HG03175 (cell line): Measurements from ENCODE around the gene MTM1.
A peak's percentile ranks its signal among the peaks of the same experiment; 100 is the strongest.

Experiments
- ATAC-seq: cut with Tn5 transposase; IDR thresholded peaks from one replicate; pipeline ENCODE4 v1.9.1; 2021; ENCODE audit warnings: mild to moderate bottlenecking, moderate library complexity; ENCODE audit not compliant: unreplicated experiment

Gene MTM1

GRCh38 chrX:150548251-150548650, 20.2 kb upstream of the MTM1 start:
- ATAC-seq, result no peak

- ATAC-seq, result no peak
Observed at GRCh38 chrX:150548684-150549083, 19.7 kb upstream of the MTM1 start.

GRCh38 chrX:150551963-150552362, 16.5 kb upstream of the MTM1 start:
- no peak for ATAC-seq

- no peak for ATAC-seq
Observed at GRCh38 chrX:150558424-150558823, 10.0 kb upstream of the MTM1 start.

GRCh38 chrX:150564838-150565237, 3.6 kb upstream of the MTM1 start:
- no peak for ATAC-seq

GRCh38 chrX:150565551-150565950, 2.9 kb upstream of the MTM1 start:
- no peak for ATAC-seq

GRCh38 chrX:150566734-150567182, 1.7 kb upstream of the MTM1 start:
- ATAC-seq, result no peak

- peak; percentile 2 for ATAC-seq
Observed at GRCh38 chrX:150567645-150568319, 639 bp upstream of the MTM1 start.

- ATAC-seq, result peak; percentile 24
Observed at GRCh38 chrX:150569155-150569477, 695 bp downstream of the MTM1 start.

- ATAC-seq, result no peak
Observed at GRCh38 chrX:150570512-150570911, 2.1 kb downstream of the MTM1 start.

GRCh38 chrX:150572206-150572605, 3.8 kb downstream of the MTM1 start:
- no peak for ATAC-seq

- no peak for ATAC-seq
Observed at GRCh38 chrX:150573106-150573505, 4.7 kb downstream of the MTM1 start.

- ATAC-seq, result peak; percentile 71
Observed at GRCh38 chrX:150573702-150574101, 5.3 kb downstream of the MTM1 start.

GRCh38 chrX:150574559-150575418, 6.4 kb downstream of the MTM1 start:
- peak; percentile 47 for ATAC-seq

GRCh38 chrX:150575419-150575814, 7.0 kb downstream of the MTM1 start:
- ATAC-seq, result no peak

GRCh38 chrX:150577174-150577573, 8.8 kb downstream of the MTM1 start:
- no peak for ATAC-seq

GRCh38 chrX:150581093-150581775, 12.8 kb downstream of the MTM1 start:
- no peak for ATAC-seq

- no peak for ATAC-seq
Observed at GRCh38 chrX:150582338-150582948, 14.0 kb downstream of the MTM1 start.

- no peak for ATAC-seq
Observed at GRCh38 chrX:150587585-150588503, 19.4 kb downstream of the MTM1 start.

- no peak for ATAC-seq
Observed at GRCh38 chrX:150594584-150594983, 26.2 kb downstream of the MTM1 start.
